ENCODE data around the gene GET4. TPM values are rescaled to one million over a fixed set of nuclear protein-coding genes. Genes with fewer than 3 reads are reported as not detected.

The GET4 gene
- total RNA-seq = 10 to 100 TPM; 45.1 to 46.0 TPM
- long read RNA-seq, full-length matches to known transcripts = 129 of 162 reads
- long read RNA-seq, partial matches to known transcripts = 13 of 162 reads
- long read RNA-seq, other reads (novel, unspliced or antisense) = 20 of 162 reads

- intact Hi-C loops (cut with DNase I, micrococcal nuclease) = no loop called here
- ATAC-seq (peak; percentile 68), DNase-seq (peak; percentile 96 to 97)
These were observed at the start of gene GET4 for GRCh38 chr7:876077-876971. TSS of gene GET4 (plus strand) at chr7:876554. CDS start at chr7:876646, 92 bp downstream.

DNA sequence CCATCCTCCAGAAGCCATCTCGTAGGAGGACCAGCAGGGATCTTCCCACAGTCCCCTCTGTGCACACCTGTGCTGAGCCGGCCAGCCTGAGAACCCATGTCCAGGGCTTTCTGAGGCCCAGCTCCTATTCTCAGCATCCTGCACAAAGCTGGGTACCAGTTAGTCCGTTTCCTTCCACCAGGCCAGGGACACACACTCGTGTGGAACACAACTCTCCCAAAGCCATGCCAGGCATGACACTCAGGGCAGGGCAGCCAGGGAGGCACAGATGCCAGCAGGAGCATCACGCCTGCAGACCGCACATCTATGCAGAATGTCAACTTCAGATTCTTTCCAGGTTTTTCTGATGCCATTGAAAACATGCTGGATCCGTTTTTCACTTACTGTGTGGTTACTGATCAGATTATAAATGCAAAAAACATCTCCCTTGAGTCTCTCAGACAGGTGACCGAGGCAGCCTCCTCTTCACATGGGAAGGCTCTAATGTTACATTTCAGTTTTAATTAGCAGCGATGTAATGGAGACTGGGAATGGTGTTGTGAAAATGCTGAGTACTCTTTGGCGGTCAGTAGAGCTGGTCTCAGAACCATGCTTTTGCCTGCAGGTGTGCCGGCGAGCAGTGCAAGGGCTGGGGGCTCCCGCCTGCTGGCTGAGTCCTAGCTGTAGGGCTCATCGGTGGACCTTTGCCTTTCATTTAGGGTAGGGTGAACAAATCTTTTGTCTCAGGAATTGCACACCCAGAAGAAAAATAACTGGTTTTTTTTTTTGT lies 47.4 kb upstream of the GET4 start:
- DNase-seq (no peak), ATAC-seq (no peak)
- intact Hi-C loops (cut with DNase I, micrococcal nuclease) = no loop called here

- intact Hi-C loops (cut with DNase I, micrococcal nuclease) = loop anchor here in 1 of 2 donors (10.0 kb wide), 1 partner anchor 45 kb away; no protein-coding TSS in a partner anchor
- ATAC-seq = peak; percentile 51
- DNase-seq = no peak
These were observed 46.3 kb upstream of the GET4 start for GRCh38 chr7:830069-830468.

GRCh38 chr7:831596-832166 lies 44.7 kb upstream of the GET4 start:
- DNase-seq = no peak
- peak; percentile 48 for ATAC-seq

DNA sequence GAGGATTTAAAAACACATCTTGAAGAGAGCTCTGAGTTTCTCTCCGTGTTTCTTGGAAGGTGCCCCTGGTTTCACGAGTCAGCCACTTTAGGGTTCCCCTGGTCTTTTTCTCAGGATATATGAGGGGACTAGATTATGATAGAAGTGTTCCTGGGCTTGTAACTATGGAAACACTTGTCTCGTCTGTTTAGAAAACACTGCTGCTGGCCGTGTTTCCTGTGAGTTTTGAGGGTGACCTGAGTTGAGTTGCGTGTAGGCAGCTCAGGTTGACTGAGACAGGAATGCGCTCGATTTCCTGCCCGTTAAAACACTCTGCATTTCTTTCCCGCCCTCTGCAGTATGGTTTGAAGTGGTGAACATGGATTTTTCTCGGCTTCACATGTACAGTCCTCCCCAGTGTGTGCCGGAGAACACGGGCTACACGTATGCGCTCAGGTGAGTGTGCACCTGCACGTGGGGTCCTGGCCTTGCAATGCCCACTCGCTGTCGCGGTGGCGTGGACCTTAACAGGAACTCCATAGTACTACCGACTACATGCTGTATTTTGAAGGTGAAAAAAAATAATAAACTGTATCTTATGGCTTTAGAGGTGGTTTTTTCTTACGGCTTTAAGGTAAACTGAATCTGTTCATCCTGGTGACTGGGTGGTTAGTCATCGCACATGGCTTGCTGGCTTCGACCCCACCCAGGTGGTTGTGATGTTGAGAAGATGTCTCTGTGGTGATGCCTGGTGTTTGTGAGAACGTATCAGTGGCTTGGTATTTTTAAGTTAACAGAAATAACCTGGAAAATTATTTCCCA lies 44.0 kb upstream of the GET4 start, which contains the start of gene SUN1:
Gene SUN1 (plus strand): TSS at position 310 of the 801 bp plus-strand sequence. CDS start 49 bp downstream, at position 359.
- peak; percentile 24 for ATAC-seq
- DNase-seq = no peak
- intact Hi-C loops (cut with DNase I, micrococcal nuclease) = loop anchor here in 1 of 2 donors (2.0 to 10.0 kb wide), 2 partner anchors 34 to 48 kb away; no protein-coding TSS in a partner anchor

More at GRCh38 chr7:831596-832166, 44.7 kb upstream of the GET4 start:
- intact Hi-C loops (cut with DNase I, micrococcal nuclease) = loop anchor here in 1 of 2 donors (2.0 to 10.0 kb wide), 2 partner anchors 35 to 47 kb away; no protein-coding TSS in a partner anchor

DNA sequence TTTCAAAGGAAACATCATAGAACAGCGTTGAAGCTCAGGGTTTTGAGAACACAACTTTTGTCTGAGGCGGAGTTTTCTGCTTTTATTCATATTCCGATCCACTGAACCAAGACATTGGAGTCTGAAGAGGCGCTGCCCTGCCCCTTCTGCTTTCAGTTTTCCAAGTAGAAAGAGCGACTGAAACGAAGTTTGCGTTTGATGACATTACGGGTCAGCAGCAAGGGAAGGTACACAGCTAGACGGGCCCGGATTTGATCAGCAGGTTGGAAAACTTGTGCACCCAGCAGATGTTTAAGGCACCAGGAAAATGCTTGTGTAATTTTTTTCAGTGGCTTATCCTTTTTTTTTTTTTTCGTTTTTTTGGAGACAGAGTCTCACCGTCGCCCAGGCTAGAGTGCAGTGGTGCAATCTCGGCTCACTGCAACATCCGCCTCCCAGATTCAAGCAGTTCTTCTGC lies 43.4 kb upstream of the GET4 start:
- ATAC-seq (no peak), DNase-seq (no peak)
- intact Hi-C loops (cut with DNase I, micrococcal nuclease) = loop anchor here in 1 of 2 donors (2.0 to 10.0 kb wide), 2 partner anchors 34 to 48 kb away; no protein-coding TSS in a partner anchor

DNA sequence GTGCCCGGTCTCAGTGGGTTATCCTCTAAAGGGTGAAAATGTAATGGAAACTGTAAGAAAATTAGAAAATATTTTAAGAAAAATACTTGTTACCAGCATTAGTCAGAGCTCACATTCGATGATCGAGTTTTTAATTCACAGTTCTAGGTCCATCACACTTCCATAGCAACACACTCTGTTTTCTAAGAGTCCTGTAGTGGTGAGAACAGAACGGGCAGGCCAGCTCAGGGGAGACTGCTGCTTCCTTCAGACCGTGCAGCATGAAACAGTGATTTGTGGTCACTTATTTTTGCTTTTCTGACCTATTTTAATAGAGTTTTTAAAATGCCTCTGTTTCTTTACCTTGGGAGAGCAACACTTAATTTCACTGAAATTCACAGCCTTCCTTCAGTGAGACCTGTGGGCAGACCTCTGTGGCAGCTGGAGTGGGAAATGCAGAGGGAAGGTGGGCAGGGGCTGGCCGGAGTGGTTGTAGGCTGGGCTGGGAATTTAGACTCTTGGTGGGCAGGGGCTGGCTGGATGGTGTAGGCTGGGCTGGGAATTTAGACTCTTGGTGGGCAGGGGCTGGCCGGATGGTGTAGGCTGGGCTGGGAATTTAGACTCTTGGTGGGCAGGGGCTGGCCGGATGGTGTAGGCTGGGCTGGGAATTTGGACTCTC lies 42.6 kb upstream of the GET4 start:
- no peak for DNase-seq
- intact Hi-C loops (cut with DNase I, micrococcal nuclease) = loop anchor here in 1 of 2 donors (2.0 to 10.0 kb wide), 2 partner anchors 33 to 49 kb away; no protein-coding TSS in a partner anchor
- ATAC-seq = no peak

- DNase-seq (no peak), ATAC-seq (no peak)
- intact Hi-C loops (cut with DNase I, micrococcal nuclease) = loop anchor here in 1 of 2 donors (10.0 kb wide), 1 partner anchor 49 kb away; no protein-coding TSS in a partner anchor
These were observed 42.1 kb upstream of the GET4 start for GRCh38 chr7:834277-834676.

DNA sequence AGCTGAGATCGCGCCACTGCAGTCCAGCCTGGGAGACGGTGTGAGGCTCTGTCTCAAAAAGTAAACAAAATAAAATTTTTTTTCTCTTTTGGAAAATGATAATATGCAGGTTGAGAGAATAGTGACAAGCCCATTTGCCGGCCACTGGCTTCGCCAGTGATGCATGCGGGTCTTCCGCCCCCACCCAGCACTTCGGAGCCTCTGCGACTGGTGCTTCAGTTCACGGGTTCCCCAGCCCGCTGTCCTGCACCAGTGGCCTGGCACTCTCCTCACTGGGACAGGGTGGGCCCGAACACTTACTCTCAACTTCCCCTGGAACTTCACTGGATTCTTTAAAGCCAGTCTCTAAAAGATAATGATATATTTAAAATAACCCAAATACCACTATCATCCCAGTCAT lies 41.3 kb upstream of the GET4 start:
- intact Hi-C loops (cut with DNase I, micrococcal nuclease) = loop anchor here in 1 of 2 donors (10.0 kb wide), 1 partner anchor 50 kb away; no protein-coding TSS in a partner anchor
- ATAC-seq (no peak), DNase-seq (no peak)

GRCh38 chr7:835485-836401 lies 40.6 kb upstream of the GET4 start:
- DNase-seq (no peak), ATAC-seq (peak; percentile 83)
- intact Hi-C loops (cut with DNase I, micrococcal nuclease) = loop anchor here in 1 of 2 donors (10.0 kb wide), 1 partner anchor 51 kb away; no protein-coding TSS in a partner anchor

GRCh38 chr7:836429-836828 lies 39.9 kb upstream of the GET4 start:
- peak; percentile 70 for ATAC-seq
- peak in 1 of 2 donors; percentile 57 for DNase-seq
- intact Hi-C loops (cut with DNase I, micrococcal nuclease) = loop anchor here in 1 of 2 donors (10.0 kb wide), 1 partner anchor 52 kb away; no protein-coding TSS in a partner anchor

- ATAC-seq = no peak
- intact Hi-C loops (cut with DNase I, micrococcal nuclease) = loop anchor here in 1 of 2 donors (10.0 kb wide), 1 partner anchor 52 kb away; no protein-coding TSS in a partner anchor
- no peak for DNase-seq
These were observed 39.4 kb upstream of the GET4 start for GRCh38 chr7:837001-837400.

DNA sequence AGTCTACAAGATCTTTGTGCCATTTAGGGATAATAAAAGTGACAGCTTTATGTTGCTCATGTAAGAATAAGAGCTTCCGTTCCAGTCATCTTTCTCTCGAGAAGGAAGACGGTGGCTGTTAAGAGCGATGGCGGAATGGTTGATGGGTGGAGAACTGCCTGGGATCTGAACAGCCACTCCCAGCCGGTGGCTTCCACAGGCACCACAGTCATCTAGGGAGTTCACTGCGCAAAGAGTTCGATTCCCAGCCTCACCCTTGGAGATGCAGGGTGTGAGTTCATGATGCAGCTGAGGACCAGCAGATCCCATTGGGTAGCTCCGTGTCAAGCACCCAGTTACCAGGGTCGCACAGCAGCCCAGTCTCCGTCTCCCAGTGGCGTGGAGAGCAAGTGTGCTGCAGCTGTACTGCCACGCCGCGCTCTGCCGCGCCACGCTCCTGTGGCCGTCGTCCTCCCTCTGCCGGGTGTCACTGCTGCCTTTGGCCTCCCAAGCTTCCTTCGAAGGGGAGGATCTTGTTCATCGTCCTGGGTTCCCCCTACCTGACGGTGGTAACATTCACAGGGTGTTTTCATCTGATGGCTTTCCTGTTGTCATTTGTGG lies 36.3 kb upstream of the GET4 start:
- DNase-seq (no peak), ATAC-seq (no peak)
- intact Hi-C loops (cut with DNase I, micrococcal nuclease) = no loop called here

DNA sequence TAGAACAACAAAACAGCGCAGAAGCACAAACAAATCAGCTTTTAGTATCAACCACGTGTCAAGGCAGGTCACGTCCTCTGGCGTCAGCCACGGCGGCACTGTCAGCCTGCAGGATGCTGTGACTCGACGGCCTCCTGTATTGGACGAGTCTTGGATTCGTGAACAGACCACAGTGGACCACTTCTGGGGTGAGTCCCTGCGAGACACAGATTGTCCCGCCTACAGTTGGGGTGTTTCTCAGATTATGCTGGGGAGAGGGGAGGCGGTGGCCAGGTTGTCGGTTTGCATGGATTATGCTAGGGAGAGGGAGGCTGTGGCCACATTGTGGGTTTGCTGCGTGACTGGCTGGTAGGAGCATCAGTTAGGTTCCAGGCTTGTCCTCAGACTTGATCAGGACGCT lies 34.4 kb upstream of the GET4 start:
- ATAC-seq = no peak
- DNase-seq = no peak
- intact Hi-C loops (cut with DNase I, micrococcal nuclease) = no loop called here

DNA sequence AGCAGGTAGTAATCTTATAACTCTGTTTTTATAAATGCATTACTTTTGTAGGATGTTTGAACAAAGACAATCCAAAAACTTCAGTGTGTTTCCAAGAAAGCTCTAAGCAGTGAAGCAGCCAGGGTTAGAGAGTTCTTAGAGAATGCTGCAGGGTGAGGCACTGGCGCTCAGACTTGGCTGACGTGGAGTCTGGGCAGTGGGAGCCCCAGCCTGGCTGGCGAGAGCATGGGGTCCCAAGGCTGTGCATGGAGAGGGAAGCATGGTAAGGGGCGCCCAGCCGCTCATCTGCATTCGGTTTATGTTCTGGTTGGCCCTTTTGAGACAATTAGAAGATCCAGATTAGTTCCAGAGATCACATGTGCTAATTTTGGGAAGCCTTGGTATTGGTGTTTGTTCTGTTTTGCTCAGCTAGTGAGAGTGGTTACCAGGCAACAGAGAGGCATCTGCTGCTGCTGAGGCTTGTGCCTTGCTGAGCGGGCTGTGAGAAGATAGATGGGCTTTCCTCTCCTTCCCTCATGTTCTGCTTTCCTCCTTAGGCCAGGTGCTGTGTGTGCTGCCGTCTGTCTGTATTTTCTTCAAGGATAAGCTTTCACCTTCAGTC lies 33.8 kb upstream of the GET4 start:
- intact Hi-C loops (cut with DNase I, micrococcal nuclease) = no loop called here
- DNase-seq (no peak), ATAC-seq (no peak)

All from left colon (tissue), 2 donors.